Measurements from ENCODE around the gene EPS8.

EPS8 gene

GRCh38 chr12:15687583-15687982, 101.6 kb downstream of the EPS8 start:
- no peak for DNase-seq

DNA sequence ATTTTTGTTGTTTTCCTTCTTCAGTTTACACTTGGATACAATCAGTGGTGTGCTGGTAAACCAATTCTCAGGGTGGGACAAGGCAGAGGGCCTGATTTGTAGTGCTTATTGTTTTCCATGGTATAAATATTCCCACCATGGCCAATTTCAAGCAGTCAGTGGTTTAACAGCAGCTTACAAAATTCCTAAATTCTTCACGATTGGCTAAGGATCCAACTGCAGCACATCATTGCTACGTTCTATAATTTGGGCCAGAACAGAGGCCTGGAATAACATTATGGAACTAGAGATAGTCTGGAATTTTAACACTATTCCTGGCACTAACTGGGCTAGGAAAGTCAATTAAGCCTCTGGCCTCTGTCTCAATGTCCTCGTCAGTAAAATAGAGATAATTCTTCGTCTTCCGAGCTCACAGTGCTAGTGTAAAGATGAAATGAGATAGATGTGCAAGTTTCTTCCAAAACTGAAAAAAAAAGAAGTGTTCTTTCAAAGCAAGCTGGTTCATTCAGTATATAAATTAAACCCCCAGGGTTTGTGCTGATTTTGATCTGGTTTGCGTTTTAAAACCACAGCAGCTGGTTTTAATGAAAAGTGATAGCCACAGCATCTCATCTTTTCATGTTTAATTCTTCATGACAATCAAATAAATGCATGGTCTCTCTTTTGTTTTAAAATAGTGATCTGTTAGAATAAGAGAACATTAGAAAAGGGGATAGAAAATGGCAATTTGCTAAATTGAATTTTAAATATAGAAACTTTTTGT, 104.1 kb downstream of the EPS8 start:
- DNase-seq = no peak

DNA sequence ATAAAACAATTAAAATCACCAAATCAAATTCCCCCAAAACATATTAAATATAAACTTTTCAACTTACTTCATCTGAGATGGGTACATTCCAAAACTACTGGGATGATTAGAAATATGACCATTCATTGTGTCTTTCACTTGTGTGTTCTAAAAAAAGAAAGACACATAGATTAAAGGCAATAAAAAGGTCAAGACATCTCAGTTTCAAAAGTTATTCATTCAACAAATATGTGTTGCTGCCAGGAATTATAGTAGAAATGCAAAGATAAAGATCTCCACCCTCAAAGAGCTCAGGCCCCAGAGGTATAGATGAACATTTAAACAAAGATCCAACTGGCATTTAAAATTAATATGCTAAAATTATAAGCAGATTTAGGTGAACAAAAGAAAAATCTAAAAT, 106.4 kb downstream of the EPS8 start:
- no peak for DNase-seq

DNA sequence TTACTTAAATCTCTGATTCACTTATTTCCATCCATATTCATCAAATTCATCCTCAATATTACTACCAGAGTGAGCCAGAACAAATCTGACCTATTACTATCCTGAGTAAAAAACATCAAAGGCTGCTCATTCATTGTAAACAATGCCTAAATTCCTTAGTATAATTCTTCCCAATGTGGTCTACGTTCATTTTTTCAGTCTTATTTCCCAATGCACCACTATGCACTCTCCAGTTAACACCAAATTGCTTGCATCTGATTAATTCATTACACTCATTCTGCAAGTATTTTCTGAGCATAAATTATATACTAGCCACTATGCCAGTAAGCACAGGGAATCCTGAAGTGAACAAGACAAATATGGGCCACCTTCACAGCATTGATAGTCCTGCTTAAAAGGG, 110.0 kb downstream of the EPS8 start:
- no peak for DNase-seq

DNA sequence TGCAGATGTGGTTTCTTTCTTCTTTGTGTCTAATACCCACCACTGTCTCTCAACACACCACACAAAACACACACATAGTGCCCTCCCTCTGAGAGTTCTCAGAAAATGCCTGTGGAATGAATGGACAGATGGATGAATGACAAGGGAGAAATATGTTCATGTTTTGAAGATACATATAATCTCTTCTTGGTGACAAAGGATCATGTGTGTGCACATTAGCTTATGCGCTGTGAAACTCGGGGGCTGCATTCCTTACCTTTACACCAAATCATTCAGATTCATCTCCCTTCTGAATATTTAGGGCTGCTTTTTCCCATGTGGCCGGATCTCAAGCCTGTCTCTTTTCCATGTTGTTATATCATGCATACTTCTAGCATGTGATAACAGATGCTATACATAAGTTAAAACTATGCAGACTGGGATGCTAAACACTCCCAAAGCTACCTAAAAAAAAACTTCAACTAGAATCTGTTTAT, 111.4 kb downstream of the EPS8 start:
- no peak for DNase-seq

- no peak for DNase-seq
Measured at GRCh38 chr12:15677228-15677627, 112.0 kb downstream of the EPS8 start.

- no peak for DNase-seq
Measured at GRCh38 chr12:15672671-15673270, 116.4 kb downstream of the EPS8 start.

DNA sequence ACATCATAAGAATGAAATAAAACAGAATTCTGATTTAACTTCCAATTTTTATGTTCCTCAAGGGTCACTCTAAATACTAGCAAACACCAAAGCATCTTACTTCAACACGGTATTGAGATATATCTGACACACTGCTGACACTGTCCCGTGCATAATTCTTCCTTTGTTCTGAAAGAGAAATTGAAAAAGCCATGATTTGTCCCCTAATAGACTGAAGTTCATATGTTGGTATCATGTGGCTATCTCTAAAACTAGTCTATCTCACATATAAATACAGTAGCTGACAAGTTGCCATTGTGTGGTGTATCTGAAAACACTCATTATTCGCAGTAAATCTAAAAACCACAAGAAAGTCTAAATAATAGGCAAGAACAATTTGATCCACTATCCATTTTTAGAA, 118.4 kb downstream of the EPS8 start:
- no peak for DNase-seq

DNA sequence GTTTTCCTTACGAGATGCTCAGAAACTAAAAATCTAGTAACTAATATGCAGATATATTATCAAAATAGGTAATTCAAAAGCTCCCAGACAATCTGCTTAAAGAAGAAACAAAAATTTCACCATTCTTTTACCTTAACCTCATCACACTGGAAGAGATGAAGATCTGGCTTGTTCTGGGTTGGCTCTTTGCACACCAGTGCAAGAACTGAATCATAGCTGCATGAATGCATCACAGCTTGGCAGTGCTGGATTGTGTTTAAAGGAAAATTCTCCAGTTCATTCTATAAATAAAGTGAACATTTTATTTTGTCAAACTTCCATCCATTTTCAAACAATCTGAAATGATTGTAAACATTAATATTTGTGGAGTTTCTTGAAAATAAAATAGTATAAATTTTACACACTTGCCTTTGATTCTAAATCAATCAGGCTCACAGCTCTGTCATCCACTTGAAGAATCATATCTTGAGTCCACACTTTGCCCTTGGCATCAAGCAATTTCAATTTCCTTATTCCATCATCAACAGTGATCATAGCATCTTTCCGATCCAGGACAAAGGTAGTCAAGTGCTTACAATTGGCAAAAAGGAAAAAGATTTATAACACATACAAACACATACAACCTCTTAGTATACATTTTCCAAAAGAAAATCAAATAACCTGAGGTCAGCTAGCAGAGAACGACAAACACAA, 119.8 kb downstream of the EPS8 start:
- no peak for DNase-seq

GRCh38 chr12:15664491-15664890, 124.7 kb downstream of the EPS8 start:
- DNase-seq = no peak

DNA sequence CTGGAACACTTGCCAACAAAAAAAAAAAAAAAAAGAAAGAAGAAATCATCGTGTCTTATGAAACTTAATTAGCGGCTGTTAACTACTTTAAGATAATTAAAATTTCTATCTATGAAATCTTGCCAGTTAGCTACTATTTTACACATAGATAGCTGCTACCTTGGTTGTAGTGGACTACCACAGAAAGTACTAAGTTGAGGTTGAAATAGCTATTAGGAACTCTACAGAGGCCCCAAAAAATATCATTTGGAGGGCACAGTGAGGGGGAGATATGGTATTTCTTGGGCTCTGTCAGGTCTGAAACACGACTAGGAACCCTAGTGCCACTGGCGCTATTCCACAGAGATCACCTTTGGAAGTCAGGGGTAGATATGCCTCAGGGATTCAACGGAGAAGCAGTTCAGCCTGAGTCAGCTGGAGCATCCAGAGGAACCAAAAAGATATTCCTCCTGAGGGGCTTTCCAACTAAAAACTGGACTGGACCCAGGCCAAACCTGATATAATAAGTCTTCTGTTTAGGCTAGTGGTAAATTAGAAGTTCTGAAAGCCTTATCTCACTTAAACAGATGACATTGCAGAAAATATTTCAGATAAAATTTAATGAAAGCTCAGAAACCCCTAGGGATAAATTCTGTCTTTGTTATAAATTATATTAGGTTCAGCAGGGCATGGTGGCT, 126.1 kb downstream of the EPS8 start:
- DNase-seq = no peak

DNA sequence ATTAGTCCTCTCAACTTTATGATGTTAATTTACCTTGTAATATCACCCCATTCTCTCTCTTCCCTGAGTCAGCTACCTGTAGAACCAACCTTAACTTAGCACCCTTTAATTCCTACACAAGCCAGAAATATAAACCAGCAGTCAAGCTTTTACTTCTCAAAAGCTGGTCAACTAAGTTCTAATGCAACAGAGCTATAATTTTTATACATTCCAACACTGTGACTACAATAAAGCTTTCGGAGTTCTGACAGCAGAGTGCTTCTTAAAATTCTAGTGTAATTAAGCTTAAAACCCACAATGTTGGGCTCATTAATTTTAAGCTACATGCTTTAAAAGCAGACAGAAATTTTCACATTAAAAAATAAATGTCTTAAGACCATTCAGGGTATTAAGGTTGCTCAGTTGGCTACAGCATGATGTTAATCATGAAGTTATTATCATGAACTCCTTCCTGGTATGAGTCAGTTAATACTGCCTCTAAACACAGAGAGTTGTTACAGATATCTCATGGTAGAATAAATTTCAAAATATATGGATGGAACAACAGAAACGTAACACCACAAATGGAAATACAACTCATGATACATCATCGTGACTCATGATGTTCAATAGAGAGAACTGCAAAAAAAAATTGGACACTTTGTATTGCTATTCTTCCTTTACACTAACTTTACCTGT, 126.7 kb downstream of the EPS8 start:
- no peak for DNase-seq

DNA sequence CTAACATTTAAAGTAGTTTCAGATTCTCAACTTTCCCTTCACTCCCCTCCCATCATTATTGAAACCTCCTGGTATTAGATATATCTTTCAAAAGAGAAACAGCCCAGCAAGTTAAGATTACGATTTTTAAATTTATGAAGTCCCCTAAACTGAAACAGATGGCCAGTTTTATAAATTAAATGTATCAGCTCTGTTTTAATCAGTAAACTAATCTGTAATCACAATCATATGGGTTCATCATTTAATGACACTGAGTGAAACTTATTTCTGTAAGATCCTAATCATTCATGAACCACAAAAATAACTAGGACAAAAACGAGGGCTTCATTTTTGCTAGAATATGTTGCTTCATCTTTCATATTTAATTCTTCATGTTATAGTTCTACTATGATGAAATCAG, 137.8 kb downstream of the EPS8 start:
- DNase-seq = no peak

DNA sequence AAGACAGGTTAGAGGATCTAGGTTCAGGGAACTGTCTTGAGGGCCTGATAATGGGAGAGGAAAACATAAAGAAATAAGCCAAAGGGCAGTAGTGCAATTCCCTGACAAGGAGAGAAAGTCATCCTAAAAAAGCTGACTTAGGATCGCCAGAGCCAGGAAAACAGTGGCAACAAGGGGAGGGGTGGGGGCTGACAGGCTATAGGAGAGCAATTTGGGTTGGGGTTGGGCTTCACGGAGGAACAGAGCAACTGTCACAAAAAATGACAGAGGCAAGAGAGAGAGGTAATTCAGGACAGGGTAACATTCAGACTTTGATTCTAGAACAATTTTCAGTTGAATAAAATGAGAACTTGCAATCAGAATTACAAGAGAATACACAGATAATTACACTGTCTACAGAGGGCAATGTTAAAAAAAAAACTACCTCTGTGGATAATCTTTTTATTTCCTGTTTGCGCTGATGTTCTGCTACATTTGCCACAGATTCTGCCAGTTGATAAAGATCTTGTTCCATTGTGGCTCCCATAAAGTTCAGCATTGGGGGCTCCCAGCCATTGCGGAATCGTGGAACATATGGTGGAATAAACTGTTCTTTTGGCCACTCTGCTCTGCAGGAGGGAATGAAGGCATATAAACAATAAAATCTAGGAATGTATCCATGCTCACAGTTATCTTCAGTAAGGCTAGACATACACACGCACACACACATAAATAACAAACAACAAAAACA, 138.6 kb downstream of the EPS8 start:
- DNase-seq = no peak

DNA sequence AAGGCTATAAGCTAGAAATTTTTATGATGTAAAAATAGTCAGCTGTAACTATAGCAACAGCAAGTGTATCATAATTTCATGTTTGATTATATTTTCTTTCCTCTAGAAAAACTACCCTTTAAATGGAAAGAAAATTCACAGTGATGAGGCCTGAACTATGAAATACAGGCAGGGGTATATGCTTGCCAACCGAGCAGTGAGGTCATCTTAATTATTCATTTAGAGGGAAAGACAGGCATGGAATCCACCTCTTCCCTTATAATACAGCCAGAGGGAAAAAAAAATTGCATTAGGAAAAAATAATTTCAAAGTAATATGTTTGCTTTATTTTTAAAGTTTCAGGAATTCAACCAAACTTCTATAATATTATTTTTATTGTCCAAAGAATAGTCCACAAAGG, 139.8 kb downstream of the EPS8 start:
- no peak for DNase-seq

- no peak for DNase-seq
Measured at GRCh38 chr12:15648558-15648957, 140.6 kb downstream of the EPS8 start.

DNA sequence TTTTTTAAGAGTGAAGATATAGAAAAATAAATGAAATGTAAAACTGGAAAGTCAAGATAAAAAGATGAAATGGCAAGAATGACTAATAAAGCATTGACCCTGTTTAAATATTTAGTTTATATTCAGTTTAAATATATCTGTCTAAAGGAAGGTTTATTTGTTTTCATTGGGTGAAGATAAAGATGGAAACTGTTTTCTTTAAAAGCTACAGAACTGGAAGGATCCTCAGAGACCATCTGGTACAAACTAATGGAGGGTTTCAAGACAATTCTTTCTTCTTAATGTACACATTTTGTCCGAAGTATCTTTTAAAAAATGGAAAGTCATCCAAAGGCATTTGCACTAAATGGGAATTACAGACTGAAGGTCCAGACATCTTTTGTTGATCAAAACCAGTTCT, 142.6 kb downstream of the EPS8 start:
- DNase-seq = no peak

- no peak for DNase-seq
Measured at GRCh38 chr12:15644700-15645099, 144.5 kb downstream of the EPS8 start.

DNA sequence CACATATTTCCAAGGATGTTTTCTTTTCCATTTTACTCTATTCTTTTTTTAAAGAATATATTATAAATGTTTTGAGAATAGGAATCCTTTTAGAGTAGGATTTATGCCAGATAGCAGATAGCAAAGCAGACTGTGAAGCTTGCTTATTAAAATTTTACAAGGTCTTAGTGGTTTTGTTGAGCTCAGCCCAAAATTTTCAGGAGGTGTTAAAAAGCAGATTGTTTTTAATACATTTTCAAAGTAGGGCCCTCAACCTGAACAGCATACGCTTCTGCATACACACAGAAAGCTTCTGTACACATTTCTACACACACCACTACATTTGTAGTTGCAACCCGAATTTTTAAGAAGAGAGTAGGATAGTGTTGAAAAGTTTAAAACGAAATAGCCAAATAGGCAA, 151.0 kb downstream of the EPS8 start:
- no peak for DNase-seq

GRCh38 chr12:15636060-15636890, 152.9 kb downstream of the EPS8 start:
- DNase-seq = no peak

- DNase-seq = no peak
Measured at GRCh38 chr12:15634010-15634683, 155.0 kb downstream of the EPS8 start.

All from activated T-cell treated with anti-CD3 and anti-CD28 coated beads, Interleukin-2, amount 50 U/mL, for 1 hour (primary cell).